SH-SY5Y (cell line): ENCODE data around the gene NELL2.

ENCODE experiments used
- GATA2 ChIP-seq: IDR thresholded peaks from 2 replicates; pipeline ENCODE4 v1.6.1; 2011; ENCODE audit warnings: mild to moderate bottlenecking, low read depth, low read length
- GATA3 ChIP-seq: IDR thresholded peaks from 2 replicates; pipeline ENCODE4 v1.6.1; 2011; ENCODE audit warnings: low read depth, mild to moderate bottlenecking, low read length, moderate library complexity

DNA sequence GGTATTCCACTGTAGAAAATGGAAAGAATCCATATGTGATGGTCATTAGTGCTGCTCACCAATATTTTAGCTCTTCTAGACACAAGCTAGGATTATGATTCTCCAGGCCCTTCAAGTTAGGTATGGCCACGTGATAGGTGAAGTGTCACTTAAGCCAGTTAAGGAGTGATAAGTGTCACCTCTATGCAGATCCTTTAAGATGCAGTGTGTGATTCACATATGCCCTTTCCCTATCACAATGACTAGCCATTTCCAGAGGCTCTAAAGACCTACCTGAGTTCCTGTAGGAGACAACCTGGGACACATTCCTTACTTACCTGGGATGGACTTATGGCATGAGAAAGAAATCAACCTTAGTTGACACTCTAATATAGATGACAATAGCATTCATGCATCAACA is 343.2 kb downstream of the NELL2 start:
- TF ChIP-seq GATA3 (no peak), GATA2 (no peak)
